ENCODE results near the gene CRIP2.

Gene CRIP2

GRCh38 chr14:105460616-105461015, 14.0 kb upstream of the CRIP2 start:
- H4K20me1 ChIP-seq (ENCODE audit: insufficient read depth, low read length) = no peaks in the 10 kb centered on the region
- H3K27me3 ChIP-seq (ENCODE audit: low read depth, low read length) = no peaks in the 10 kb centered on the region
- no peaks in the 10 kb centered on the region for H3K9me3 ChIP-seq (ENCODE audit: insufficient read depth, low read length)
- peaks cover 31% of the 10 kb centered on the region for H3K36me3 ChIP-seq (replicated peaks; ENCODE audit: low read depth, low read length)
- no peak overlapping the region for H3K27ac ChIP-seq (ENCODE audit: low read length)
- no peak overlapping the region for H3K4me2 ChIP-seq (ENCODE audit: low read length)
- no peaks in the 10 kb centered on the region for H3K79me2 ChIP-seq (ENCODE audit: low read length)
- H2AFZ ChIP-seq (ENCODE audit: low read depth, low read length) = no peak overlapping the region
- no peak overlapping the region for H3K9ac ChIP-seq (ENCODE audit: low read length)
- TF ChIP-seq EZH2phosphoT487 (IDR thresholded peaks at IDR 0.05; ENCODE audit: low read depth) (no peak), CTCF (IDR thresholded peaks at IDR 0.05; ENCODE audit: low read depth, low read length) (no peak)
- H3K4me3 ChIP-seq (ENCODE audit: low read length) = no peak overlapping the region
- H3K4me1 ChIP-seq (ENCODE audit: low read length) = no peaks in the 10 kb centered on the region

GRCh38 chr14:105461903-105462302, 12.7 kb upstream of the CRIP2 start:
- H2AFZ ChIP-seq (ENCODE audit: low read depth, low read length) = no peak overlapping the region
- H3K79me2 ChIP-seq (ENCODE audit: low read length) = no peaks in the 10 kb centered on the region
- H3K9me3 ChIP-seq (ENCODE audit: insufficient read depth, low read length) = no peaks in the 10 kb centered on the region
- no peak overlapping the region for H3K27ac ChIP-seq (ENCODE audit: low read length)
- H3K36me3 ChIP-seq (replicated peaks; ENCODE audit: low read depth, low read length) = peaks cover 28% of the 10 kb centered on the region
- no peaks in the 10 kb centered on the region for H3K4me1 ChIP-seq (ENCODE audit: low read length)
- TF ChIP-seq EZH2phosphoT487 (IDR thresholded peaks at IDR 0.05; ENCODE audit: low read depth) (no peak), CTCF (IDR thresholded peaks at IDR 0.05; ENCODE audit: low read depth, low read length) (no peak)
- no peak overlapping the region for H3K9ac ChIP-seq (ENCODE audit: low read length)
- H3K27me3 ChIP-seq (ENCODE audit: low read depth, low read length) = no peaks in the 10 kb centered on the region
- H3K4me3 ChIP-seq (ENCODE audit: low read length) = no peak overlapping the region
- no peaks in the 10 kb centered on the region for H4K20me1 ChIP-seq (ENCODE audit: insufficient read depth, low read length)
- H3K4me2 ChIP-seq (ENCODE audit: low read length) = no peak overlapping the region

GRCh38 chr14:105464501-105464900, 10.1 kb upstream of the CRIP2 start:
- Histone ChIP-seq H3K4me3 (ENCODE audit: low read length) (no peak overlapping the region), H3K79me2 (ENCODE audit: low read length) (no peaks in the 10 kb centered on the region), H4K20me1 (ENCODE audit: insufficient read depth, low read length) (no peaks in the 10 kb centered on the region), H2AFZ (ENCODE audit: low read depth, low read length) (no peak overlapping the region), H3K9me3 (ENCODE audit: insufficient read depth, low read length) (no peaks in the 10 kb centered on the region), H3K36me3 (replicated peaks; ENCODE audit: low read depth, low read length) (peaks cover 24% of the 10 kb centered on the region), H3K9ac (ENCODE audit: low read length) (no peak overlapping the region), H3K4me1 (ENCODE audit: low read length) (no peaks in the 10 kb centered on the region), H3K4me2 (ENCODE audit: low read length) (no peak overlapping the region), H3K27me3 (ENCODE audit: low read depth, low read length) (no peaks in the 10 kb centered on the region), H3K27ac (ENCODE audit: low read length) (no peak overlapping the region)
- TF ChIP-seq CTCF (IDR thresholded peaks at IDR 0.05; ENCODE audit: low read depth, low read length) (no peak), EZH2phosphoT487 (IDR thresholded peaks at IDR 0.05; ENCODE audit: low read depth) (no peak)

DNA sequence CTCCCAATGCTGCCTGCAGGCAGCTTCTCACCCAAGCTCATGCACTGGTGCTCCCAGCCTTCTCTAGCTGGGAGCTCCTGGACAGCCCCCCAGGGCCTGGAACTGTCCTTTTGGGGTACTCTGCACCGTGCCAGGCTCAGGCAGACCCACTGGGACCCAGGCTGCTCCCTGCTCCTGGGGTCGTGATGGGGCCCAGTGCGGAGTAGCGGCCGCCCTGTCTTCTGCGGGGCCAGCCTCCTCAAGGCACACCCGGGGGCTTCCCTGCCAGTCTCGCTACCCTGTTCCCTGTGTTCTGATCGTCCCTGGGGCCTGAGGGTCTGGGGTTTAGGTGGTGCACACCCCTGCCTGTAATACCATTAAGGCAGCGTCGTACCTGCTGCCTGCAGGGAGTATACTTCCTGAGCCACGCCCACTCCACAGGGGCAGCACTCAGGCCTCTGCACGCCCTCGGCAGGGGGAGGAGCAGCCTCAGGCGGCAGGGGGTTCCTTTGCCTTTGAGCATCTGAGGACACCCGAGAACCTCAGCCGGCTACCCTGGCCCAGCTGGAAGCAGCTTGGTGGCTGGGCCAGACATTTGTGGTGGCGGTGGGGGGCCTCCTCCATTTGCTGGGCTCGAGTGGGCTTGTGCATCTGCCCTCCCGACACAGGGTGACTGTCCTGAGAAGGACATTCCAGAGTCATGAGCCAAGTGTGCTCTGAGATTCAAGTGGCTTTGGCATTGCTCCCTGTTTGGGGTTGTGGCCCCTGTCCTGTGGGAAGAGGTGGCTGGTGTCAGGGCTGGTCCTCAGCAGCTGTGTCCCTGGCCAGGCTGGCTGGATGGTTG, 9.2 kb upstream of the CRIP2 start:
- no peak overlapping the region for H2AFZ ChIP-seq (ENCODE audit: low read depth, low read length)
- H3K4me2 ChIP-seq (ENCODE audit: low read length) = no peak overlapping the region
- no peaks in the 10 kb centered on the region for H3K4me1 ChIP-seq (ENCODE audit: low read length)
- no peak overlapping the region for H3K9ac ChIP-seq (ENCODE audit: low read length)
- no peaks in the 10 kb centered on the region for H3K9me3 ChIP-seq (ENCODE audit: insufficient read depth, low read length)
- no peaks in the 10 kb centered on the region for H3K79me2 ChIP-seq (ENCODE audit: low read length)
- TF ChIP-seq EZH2phosphoT487 (IDR thresholded peaks at IDR 0.05; ENCODE audit: low read depth) = no peak
- TF ChIP-seq CTCF (IDR thresholded peaks at IDR 0.05; ENCODE audit: low read depth, low read length) = no peak
- H3K4me3 ChIP-seq (ENCODE audit: low read length) = no peak overlapping the region
- no peaks in the 10 kb centered on the region for H4K20me1 ChIP-seq (ENCODE audit: insufficient read depth, low read length)
- H3K27me3 ChIP-seq (ENCODE audit: low read depth, low read length) = no peaks in the 10 kb centered on the region
- no peak overlapping the region for H3K27ac ChIP-seq (ENCODE audit: low read length)
- H3K36me3 ChIP-seq (replicated peaks; ENCODE audit: low read depth, low read length) = peaks cover 24% of the 10 kb centered on the region

All from OCI-LY3 (cell line).